ENCODE measurements around the gene CCDC92. TPM values are rescaled to one million over a fixed set of nuclear protein-coding genes. Genes with fewer than 3 reads are reported as not detected.

The CCDC92 gene
- total RNA-seq, 1 experiment from 2014 or later = 53.7 TPM

DNA sequence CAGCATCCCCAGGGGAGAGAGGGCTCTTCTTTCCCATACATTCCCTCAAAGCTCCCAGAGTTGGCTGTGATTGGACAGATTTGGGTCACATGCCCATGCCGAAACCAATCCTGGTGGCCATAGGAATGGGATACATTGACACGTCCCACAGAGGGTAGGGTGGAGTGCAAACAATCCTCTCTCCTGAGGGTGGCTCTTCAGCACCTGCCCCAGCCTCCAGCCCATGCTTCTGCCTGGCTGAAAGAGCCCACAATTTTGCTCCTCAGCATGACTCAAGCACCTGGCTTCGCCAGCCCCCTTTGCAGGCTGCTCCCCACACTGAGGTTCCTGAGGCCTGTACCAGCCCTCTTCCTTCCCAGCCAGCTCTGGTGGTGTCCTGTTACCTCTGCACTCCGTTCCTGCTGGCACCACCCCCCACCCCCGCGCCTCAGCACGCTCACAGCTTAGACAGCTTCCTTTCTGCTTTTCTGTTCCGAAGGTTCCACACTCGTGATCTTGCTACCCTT, 71.7 kb downstream of the CCDC92 start:
- Histone ChIP-seq H3K36me3 (ENCODE audit: control insufficient read depth, insufficient read depth, low read length) (no peaks in the 10 kb centered on the region), H3K4me3 (ENCODE audit: low read depth in 2 of 2, low read length in 2 of 2) (no peak overlapping the region), H3K9me3 (ENCODE audit: control insufficient read depth, insufficient read depth, low read depth, low read length) (no peaks in the 10 kb centered on the region), H3K27me3 (ENCODE audit: control insufficient read depth, insufficient read depth, low read length) (no peaks in the 10 kb centered on the region), H3K27ac (ENCODE audit: low read length) (no peak overlapping the region), H3K4me1 (ENCODE audit: control insufficient read depth, insufficient read depth, low read length) (no peaks in the 10 kb centered on the region)
- intact Hi-C loops (cut with micrococcal nuclease; ENCODE audit: unreplicated experiment) (no loop called here), in situ Hi-C loops (cut with HindIII; ENCODE audit: low pct_unique_long_range_greater_than_20kb, low sequenced_read_pairs) (no loop called here)
- DNase-seq (ENCODE audit: low read depth, low spot score) (no peak), ATAC-seq (0 out of 2 replicates have a peak, but pooled peaks have one; percentile 13)
- ChIA-PET POLR2A (no interaction called here), CTCF (no interaction called here)
- BruUV-seq (replicated peaks) = no TSS peak
- no peak for TF ChIP-seq TCF7L2 (IDR thresholded peaks at IDR 0.05; ENCODE audit: low read depth, low read length)
- no peak for TF ChIP-seq POLR2AphosphoS5 (IDR thresholded peaks at IDR 0.05; ENCODE audit: low read depth, low read length)
- no peak for TF ChIP-seq SIN3A (IDR thresholded peaks at IDR 0.05; ENCODE audit: borderline replicate concordance, insufficient read depth, low read depth, low read length)
- TF ChIP-seq, protein P1, sequence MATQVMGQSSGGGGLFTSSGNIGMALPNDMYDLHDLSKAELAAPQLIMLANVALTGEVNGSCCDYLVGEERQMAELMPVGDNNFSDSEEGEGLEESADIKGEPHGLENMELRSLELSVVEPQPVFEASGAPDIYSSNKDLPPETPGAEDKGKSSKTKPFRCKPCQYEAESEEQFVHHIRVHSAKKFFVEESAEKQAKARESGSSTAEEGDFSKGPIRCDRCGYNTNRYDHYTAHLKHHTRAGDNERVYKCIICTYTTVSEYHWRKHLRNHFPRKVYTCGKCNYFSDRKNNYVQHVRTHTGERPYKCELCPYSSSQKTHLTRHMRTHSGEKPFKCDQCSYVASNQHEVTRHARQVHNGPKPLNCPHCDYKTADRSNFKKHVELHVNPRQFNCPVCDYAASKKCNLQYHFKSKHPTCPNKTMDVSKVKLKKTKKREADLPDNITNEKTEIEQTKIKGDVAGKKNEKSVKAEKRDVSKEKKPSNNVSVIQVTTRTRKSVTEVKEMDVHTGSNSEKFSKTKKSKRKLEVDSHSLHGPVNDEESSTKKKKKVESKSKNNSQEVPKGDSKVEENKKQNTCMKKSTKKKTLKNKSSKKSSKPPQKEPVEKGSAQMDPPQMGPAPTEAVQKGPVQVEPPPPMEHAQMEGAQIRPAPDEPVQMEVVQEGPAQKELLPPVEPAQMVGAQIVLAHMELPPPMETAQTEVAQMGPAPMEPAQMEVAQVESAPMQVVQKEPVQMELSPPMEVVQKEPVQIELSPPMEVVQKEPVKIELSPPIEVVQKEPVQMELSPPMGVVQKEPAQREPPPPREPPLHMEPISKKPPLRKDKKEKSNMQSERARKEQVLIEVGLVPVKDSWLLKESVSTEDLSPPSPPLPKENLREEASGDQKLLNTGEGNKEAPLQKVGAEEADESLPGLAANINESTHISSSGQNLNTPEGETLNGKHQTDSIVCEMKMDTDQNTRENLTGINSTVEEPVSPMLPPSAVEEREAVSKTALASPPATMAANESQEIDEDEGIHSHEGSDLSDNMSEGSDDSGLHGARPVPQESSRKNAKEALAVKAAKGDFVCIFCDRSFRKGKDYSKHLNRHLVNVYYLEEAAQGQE (IDR thresholded peaks at IDR 0.05; ENCODE audit: insufficient read depth in 1 of 2, low read depth in 2 of 2, low read length in 1 of 2) = no peak
- TF ChIP-seq, protein P2, sequence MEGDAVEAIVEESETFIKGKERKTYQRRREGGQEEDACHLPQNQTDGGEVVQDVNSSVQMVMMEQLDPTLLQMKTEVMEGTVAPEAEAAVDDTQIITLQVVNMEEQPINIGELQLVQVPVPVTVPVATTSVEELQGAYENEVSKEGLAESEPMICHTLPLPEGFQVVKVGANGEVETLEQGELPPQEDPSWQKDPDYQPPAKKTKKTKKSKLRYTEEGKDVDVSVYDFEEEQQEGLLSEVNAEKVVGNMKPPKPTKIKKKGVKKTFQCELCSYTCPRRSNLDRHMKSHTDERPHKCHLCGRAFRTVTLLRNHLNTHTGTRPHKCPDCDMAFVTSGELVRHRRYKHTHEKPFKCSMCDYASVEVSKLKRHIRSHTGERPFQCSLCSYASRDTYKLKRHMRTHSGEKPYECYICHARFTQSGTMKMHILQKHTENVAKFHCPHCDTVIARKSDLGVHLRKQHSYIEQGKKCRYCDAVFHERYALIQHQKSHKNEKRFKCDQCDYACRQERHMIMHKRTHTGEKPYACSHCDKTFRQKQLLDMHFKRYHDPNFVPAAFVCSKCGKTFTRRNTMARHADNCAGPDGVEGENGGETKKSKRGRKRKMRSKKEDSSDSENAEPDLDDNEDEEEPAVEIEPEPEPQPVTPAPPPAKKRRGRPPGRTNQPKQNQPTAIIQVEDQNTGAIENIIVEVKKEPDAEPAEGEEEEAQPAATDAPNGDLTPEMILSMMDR (IDR thresholded peaks at IDR 0.05) = no peak

DNA sequence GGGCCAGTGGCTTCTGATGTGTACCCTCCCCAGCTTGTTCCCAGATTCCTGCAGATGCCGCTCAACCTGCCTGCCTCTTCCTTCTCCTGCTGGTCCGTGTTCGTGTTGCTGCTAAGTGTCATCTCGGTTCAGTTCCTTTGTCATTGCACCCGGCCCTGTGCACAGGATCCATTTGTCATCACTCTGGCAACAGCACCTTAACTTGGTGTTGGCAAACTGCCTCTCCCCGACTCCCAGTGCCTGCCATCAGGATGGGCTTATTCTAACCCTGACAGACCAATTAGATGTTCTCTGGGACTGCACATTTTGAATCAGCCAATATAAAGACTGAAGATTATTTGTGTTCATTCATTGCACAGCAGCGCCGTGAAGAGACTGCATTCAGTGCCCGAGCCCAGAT, 73.3 kb downstream of the CCDC92 start:
- no peak for DNase-seq (ENCODE audit: low read depth, low spot score)
- TF ChIP-seq, protein P1 (IDR thresholded peaks at IDR 0.05; ENCODE audit: insufficient read depth in 1 of 2, low read depth in 2 of 2, low read length in 1 of 2) = no peak
- TF ChIP-seq POLR2AphosphoS5 (IDR thresholded peaks at IDR 0.05; ENCODE audit: low read depth, low read length) (no peak), TCF7L2 (IDR thresholded peaks at IDR 0.05; ENCODE audit: low read depth, low read length) (no peak), SIN3A (IDR thresholded peaks at IDR 0.05; ENCODE audit: borderline replicate concordance, insufficient read depth, low read depth, low read length) (no peak)
- TF ChIP-seq, protein P2 (IDR thresholded peaks at IDR 0.05) = no peak

More for the DNA sequence above, 73.3 kb downstream of the CCDC92 start:
- Histone ChIP-seq H3K27ac (ENCODE audit: low read length) (no peak overlapping the region), H3K4me1 (ENCODE audit: control insufficient read depth, insufficient read depth, low read length) (no peaks in the 10 kb centered on the region), H3K36me3 (ENCODE audit: control insufficient read depth, insufficient read depth, low read length) (no peaks in the 10 kb centered on the region), H3K27me3 (ENCODE audit: control insufficient read depth, insufficient read depth, low read length) (peaks cover 3% of the 10 kb centered on the region; the same call in 1 of the 2 replicates), H3K9me3 (ENCODE audit: control insufficient read depth, insufficient read depth, low read depth, low read length) (no peaks in the 10 kb centered on the region), H3K4me3 (ENCODE audit: low read depth in 2 of 2, low read length in 2 of 2) (no peak overlapping the region)
- intact Hi-C loops (cut with micrococcal nuclease; ENCODE audit: unreplicated experiment) = no loop called here
- ChIA-PET POLR2A (no interaction called here), CTCF (no interaction called here)
- no TSS peak for BruUV-seq (replicated peaks)
- ATAC-seq = no peak
- in situ Hi-C loops (cut with HindIII; ENCODE audit: low pct_unique_long_range_greater_than_20kb, low sequenced_read_pairs) = no loop called here
